Astrocyte of the spinal cord (primary cell): Measurements from ENCODE around the gene SCD5.

ENCODE experiments used
- DNase-seq: peaks from one replicate; pipeline ENCODE4 v3.0.0; 2011; ENCODE audit warnings: low read depth, low spot score
- H3K4me3 ChIP-seq: 2 replicates; pipeline ENCODE4 v1.5.1; 2011; ENCODE audit warnings: low read depth, mild to moderate bottlenecking, low read length, moderate library complexity
- in situ Hi-C: cut with HindIII; loops from 2 replicates; pipeline ENCODE4 v1.10.0; 2017; ENCODE audit warnings: low sequenced_read_pairs
- TF ChIP-seq, protein P1 (sequence below): IDR thresholded peaks from 2 replicates; pipeline ENCODE4 v1.5.1; 2012; ENCODE audit warnings: low read depth, mild to moderate bottlenecking, low read length, inconsistent platforms

The SCD5 gene

GRCh38 chr4:82733636-82734035 is 65.0 kb downstream of the SCD5 start:
- TF ChIP-seq, protein P1, sequence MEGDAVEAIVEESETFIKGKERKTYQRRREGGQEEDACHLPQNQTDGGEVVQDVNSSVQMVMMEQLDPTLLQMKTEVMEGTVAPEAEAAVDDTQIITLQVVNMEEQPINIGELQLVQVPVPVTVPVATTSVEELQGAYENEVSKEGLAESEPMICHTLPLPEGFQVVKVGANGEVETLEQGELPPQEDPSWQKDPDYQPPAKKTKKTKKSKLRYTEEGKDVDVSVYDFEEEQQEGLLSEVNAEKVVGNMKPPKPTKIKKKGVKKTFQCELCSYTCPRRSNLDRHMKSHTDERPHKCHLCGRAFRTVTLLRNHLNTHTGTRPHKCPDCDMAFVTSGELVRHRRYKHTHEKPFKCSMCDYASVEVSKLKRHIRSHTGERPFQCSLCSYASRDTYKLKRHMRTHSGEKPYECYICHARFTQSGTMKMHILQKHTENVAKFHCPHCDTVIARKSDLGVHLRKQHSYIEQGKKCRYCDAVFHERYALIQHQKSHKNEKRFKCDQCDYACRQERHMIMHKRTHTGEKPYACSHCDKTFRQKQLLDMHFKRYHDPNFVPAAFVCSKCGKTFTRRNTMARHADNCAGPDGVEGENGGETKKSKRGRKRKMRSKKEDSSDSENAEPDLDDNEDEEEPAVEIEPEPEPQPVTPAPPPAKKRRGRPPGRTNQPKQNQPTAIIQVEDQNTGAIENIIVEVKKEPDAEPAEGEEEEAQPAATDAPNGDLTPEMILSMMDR: no peak
- H3K4me3 ChIP-seq: no peak overlapping the region
- DNase-seq: peak; percentile 84
- in situ Hi-C loops: no loop called here

GRCh38 chr4:82728301-82728700 is 70.3 kb downstream of the SCD5 start:
- in situ Hi-C loops: no loop called here
- no peak overlapping the region for H3K4me3 ChIP-seq
- DNase-seq: no peak
- TF ChIP-seq, protein P1: no peak

GRCh38 chr4:82726596-82726995 is 72.0 kb downstream of the SCD5 start:
- TF ChIP-seq, protein P1: no peak
- H3K4me3 ChIP-seq: no peak overlapping the region
- in situ Hi-C loops: no loop called here
- no peak for DNase-seq

DNA sequence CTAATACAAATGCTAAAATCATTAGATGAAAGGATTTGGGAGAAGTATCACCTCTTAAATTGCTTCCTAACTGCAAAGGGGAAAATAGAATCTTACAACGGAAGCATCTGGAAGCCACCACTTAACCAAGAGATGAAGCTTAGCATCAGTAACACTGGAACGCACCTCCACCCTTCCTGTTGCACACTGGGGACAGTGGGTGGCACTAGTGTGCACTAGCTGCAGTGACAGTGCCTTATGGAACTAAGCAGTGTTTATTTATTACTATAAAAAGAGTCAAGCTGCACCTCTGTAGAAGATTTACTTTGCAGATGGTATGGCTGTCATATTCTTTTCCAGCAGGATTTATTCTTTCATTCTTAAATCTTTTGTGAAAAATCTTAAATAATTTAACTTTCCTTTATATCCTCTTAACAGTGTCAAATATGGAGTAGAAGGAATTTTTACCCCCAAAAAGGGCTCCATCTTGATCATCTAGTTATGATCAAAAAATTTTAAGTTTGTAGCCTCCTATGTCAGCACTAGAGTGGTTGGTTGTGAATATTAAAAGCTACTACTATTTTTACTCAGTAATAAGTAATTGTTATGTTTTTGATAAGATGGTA is 76.7 kb downstream of the SCD5 start:
- in situ Hi-C loops: no loop called here
- TF ChIP-seq, protein P1: peak; percentile 52
- DNase-seq: no peak
- H3K4me3 ChIP-seq: no peak overlapping the region

DNA sequence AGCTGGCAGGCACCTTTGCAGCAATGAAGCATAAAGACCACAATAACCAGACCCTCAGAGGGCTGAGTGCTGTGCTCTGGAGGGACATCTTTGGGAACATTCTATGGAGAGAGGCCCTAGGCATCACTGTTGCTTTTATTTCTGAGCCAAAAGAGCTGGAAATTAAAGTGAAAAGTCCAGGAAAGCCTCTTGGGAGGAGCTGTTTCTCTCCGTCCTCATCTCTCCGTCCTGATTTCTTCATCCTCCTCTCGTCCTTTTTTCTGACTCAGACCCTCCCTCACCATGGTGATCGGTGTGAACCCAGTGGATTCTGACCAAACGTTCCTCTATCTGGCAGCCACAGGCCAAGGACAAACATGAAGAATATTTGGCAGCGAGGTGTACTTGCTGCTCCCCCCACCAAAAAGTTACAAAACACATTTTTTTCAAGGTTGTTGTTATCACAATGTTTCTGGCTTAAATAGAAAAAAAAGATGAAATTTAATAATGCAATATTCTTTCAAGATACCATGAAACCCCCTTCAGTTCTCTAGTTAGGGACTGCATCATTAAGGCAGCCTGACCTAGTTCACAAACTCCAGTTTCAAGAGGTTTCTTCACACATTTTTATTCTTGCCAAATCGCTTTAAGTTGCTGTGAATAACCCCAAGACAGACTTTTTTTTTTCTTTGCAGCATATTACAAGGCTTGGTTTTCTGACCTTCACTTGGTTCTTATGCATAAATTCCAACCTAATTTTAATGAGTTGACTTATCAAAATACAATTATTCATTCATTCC is 80.2 kb downstream of the SCD5 start:
- TF ChIP-seq, protein P1: no peak
- in situ Hi-C loops: no loop called here
- DNase-seq: peak; percentile 15
- no peak overlapping the region for H3K4me3 ChIP-seq

DNA sequence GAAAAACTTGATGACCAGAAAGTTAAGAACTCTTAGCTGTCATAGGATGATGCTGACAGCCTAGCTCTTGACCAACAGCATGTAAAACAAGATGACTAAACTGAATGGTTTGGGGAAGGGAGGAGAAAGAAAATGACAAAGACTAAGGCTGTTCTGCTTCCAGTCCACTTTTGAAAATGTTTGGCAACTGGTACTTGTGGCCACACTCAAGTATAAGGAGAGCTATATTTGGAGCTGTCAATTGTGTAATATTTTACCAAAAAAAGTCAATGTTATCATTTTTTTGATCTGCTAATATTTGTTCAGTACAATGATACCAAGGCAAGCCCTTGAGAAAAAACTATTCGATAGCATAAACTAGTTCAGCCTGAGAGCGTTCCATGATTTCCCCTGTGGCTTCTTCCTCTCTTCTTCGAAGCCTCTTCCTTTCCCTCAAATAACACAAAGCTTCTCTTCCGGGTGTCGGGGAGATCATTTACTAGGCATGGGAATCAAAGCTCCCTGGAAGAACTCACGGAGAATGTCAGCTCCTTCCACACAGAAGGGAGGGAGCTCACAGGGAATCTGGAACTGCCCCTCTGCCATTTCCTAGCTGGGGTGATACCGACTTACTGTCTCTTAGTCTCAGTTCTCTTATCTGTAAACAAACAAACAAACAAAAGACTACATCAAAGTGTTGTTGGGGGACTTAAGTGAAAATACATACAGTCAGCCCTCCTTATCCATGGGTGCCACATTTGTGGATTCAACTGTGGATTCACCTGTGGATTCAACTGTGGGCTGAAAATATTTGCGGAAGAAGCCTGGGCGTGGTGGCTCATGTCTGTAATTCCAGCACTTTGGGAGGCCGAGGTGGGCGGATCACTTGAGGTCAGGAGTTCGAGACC is 82.6 kb downstream of the SCD5 start:
- TF ChIP-seq, protein P1: no peak

More for the DNA sequence above, 82.6 kb downstream of the SCD5 start:
- in situ Hi-C loops: no loop called here
- no peak overlapping the region for H3K4me3 ChIP-seq
- DNase-seq: no peak
